Activated CD4-positive, alpha-beta T cell treated with anti-CD3 and anti-CD28 coated beads, Interleukin-2, amount 50 U/mL, for 4 hours (primary cell): ENCODE results near the gene NDST3.
"Not testable (repeated sequence)": the region's sequence is repeated elsewhere in the genome, so short reads cannot be mapped to it uniquely, and the experiment has no call there.

ENCODE experiments used
- DNase-seq, 2 experiments: peaks; one replicate each; pipeline ENCODE4 v3.0.0-alpha.2; 2020

Gene NDST3

DNA sequence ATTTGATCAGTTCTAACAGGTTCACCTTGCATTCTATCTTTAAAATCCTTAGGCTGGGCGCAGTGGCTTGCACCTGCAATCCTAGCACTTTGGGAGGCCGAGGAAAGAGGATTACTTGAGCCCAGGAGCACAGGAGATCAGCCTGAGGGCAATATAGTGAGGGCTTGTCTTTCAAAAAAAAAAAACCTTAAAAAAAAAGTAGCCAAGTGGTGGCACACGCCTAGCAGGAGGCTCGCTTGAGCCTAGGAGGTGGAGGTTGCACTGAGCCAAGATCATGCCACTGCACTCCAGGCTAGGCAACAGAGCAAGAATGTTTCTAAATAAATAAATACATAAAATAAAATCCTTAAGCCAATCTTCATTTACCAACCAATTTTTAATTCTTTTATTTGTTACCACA is 243.0 kb downstream of the NDST3 start:
- DNase-seq, result no peak

DNA sequence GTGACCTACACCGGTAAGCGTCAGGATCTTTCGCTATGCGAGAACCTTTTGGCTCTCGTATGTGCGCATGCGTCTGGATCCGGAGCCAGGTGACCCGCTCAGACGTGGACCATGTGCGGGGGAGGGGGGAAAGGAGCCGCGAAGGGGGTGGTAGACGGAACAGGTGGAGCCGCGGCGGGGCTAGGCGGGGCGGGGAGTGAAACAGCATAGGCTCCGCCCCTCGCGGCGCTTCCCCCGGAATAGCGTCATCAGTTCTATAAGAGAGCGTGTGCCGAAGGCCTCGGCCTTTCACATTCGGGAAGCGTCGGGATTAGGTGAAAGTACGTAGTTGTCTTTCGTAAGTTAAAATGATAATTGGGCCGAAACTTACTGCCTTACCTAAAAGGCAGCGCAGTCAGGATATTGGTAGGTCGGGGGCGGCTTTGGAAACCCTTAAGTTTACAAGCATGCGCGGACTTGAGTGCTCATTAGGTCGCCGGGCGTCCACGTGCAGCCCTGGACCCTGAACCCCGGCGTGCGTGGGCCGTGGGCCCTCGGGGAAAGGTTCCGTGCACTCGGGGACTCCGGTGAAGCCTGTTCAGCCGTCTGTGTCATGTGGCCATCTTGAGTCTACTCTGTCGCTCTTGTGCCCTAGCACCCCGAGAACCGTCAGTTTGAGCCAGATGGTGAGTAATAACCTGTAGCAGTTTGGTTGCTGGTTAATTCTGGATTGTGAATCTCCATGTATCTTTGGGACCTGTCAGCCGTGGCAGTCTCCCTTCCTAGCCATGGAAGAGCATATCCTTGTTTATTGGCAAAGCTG is 244.4 kb downstream of the NDST3 start:
- peak; percentile 98 to 99 for DNase-seq

GRCh38 chr4:118279328-118279727 is 245.0 kb downstream of the NDST3 start:
- no peak for DNase-seq

- no peak for DNase-seq
These were observed 245.7 kb downstream of the NDST3 start for GRCh38 chr4:118279920-118280432.

GRCh38 chr4:118280501-118281218 is 246.4 kb downstream of the NDST3 start:
- DNase-seq, result no peak

DNA sequence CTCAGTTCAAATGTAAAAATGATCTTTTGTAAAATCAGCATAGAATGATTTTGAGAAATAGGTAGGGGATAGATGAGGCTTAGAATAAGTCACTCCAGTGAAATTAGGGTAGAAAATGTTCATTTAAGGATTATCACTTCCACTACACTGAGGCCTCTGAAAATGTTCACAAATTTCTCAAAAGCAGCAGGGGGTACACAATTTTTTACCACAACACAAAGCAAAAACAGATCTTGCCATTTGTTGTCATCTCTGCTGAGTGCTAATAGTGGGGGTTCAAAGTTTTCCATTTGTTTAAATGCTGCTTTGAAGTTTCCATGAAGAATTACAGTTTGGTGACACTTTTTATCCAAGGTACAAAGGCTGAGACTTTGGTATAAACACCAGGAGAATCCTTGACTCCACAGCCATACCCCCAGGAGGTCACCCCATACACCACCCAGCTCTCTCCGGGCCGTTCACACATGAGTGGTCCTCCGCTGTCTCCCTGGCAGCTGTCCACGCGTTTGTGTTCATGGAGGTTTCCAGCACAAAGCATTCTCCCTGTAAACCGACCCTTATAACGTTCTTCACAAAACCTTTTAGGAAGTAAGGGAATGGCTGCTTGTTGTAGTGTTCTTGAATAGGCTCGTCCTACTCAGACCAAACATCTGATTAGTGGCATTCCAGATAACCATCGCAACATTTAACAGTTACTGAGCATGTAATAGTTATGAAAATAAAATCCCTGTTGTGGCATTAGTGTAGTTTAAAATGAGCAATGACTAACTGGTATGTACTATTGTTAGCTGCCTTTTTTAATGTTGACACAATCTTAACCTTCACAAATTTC is 247.5 kb downstream of the NDST3 start:
- no peak for DNase-seq

DNA sequence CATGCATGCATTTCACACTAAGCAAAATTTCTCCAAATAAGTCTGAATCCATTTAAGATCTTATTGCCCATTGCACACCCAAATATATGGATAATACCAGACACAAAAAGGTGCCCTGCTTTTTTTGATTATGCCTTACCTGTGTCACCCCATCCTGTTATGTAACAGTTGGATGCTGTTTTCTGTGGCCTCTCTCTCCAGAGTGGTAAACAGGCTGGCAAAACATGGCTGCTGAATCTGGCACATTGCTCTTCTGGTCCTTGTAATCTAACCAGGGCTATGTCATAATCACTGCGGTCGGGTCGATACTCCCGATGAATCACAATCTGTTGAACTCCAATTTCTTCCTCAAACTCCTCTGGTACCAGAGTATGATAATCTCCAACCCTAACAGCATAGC is 248.4 kb downstream of the NDST3 start:
- DNase-seq, result no peak

GRCh38 chr4:118284169-118284568 is 249.9 kb downstream of the NDST3 start:
- no peak for DNase-seq

GRCh38 chr4:118285931-118286330 is 251.6 kb downstream of the NDST3 start:
- DNase-seq, result no peak

DNA sequence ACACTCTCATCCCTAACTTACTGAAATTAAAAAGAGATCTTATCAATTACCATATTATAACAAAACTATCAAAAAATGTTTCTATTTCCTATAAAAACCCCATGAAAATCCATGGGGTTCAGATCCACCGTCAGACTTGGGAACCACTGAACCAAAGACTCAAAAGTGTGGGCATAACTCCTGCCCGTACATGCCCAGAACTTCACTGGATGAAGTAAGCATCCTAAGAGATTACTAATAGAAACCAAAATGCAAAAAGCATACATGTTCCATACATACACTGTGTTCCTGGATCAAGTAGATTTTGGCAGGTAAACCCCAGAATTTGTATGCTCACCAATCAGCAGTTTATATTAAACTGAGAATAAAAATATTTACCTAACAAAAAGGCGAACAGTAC is 252.4 kb downstream of the NDST3 start:
- DNase-seq, result no peak

DNA sequence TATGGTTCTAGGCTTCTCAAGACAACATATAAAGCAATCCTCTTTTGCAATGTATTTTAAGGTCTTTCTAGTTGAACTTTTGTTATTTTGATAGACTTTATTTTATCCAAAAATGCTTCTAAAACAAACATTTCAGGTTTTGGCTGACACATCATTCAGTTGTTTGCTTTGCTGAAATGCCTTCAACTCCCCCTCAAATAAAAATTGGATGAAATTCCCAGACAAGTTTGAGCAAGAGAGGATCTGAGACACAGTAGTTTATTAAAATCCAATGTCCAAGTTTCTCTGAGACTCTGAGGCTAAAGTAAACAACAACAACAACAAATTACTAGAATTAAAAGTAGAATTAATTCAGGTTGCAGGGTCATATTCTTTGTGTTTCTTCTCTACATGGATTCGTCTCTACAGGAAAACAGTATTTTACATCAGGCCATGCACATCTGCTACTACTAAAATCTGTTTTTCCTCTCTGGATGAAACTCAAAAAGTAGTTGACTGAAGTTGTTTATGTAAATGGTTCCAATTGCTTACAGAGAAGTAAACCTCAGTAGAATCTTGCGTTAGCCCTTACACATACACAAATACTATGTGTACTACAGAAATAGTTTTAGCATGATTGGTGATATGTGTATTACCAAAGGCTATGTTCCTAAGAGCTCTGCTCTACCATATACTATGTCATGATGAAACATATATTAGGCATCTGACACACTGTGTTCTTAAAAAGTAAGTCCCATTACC is 253.6 kb downstream of the NDST3 start:
- no peak for DNase-seq

DNA sequence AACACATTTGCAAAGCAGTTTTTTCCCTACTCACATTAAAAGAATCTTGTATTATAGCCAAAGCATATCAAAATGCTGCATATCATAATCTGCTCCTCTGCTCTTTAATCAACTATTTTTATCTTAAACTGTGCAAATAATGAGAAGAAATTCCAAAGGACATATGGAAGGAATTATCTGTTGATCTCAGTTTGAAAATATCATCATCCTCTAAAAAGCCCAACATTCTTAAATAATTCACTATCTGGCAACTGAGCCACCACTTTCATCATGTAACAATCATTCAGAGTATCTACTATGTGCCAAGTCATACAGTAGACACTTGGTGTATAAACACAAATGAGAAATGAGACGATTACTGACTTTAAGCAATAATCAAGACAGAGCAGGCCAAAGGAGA is 255.5 kb downstream of the NDST3 start:
- DNase-seq, result no peak

DNA sequence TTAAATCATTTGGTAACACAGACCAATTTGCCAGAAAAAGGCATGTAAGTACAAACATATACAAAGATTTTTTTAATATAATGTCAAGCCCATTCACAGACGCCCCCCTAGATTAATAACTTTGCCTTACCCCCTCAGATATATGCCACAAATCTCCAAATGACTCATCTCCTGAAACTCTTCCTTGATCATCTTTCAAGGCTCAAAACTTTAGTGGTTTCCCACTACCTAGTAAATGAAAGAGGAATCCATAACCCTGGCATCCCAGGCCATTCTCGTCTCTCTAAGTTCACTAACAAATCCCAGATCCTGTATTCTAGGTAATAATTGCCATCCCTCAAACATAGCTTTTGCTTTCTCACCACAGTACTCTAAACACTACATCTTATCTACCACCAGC is 256.7 kb downstream of the NDST3 start:
- no peak for DNase-seq

GRCh38 chr4:118296729-118297128 is 262.4 kb downstream of the NDST3 start:
- DNase-seq, result no peak

DNA sequence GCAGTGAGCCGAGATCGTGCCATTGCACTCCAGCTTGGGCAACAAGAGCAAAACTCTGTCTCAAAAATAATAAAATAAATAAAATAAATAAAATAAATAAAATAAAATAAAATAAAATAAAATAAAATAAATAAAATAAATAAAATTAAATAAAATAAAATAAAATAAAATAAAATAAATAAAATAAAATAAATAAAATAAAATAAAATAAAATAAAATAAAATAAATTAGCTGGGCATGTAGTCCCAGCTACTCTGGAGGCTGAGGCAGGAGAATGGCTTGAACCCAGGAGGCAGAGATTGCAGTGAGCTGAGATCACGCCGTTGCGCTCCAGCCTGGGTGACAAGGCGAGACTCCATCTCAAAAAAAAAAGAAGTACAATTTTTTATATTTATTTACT is 265.3 kb downstream of the NDST3 start:
- not testable (repeated sequence) for DNase-seq

GRCh38 chr4:118307643-118308042 is 273.4 kb downstream of the NDST3 start:
- no peak for DNase-seq
